GM21786 (cell line): Measurements from ENCODE around the gene C10orf120.

ENCODE experiments used
- ATAC-seq: cut with Tn5 transposase; IDR thresholded peaks from one replicate; pipeline ENCODE4 v1.9.1; 2021; ENCODE audit not compliant: unreplicated experiment

The C10orf120 gene

DNA sequence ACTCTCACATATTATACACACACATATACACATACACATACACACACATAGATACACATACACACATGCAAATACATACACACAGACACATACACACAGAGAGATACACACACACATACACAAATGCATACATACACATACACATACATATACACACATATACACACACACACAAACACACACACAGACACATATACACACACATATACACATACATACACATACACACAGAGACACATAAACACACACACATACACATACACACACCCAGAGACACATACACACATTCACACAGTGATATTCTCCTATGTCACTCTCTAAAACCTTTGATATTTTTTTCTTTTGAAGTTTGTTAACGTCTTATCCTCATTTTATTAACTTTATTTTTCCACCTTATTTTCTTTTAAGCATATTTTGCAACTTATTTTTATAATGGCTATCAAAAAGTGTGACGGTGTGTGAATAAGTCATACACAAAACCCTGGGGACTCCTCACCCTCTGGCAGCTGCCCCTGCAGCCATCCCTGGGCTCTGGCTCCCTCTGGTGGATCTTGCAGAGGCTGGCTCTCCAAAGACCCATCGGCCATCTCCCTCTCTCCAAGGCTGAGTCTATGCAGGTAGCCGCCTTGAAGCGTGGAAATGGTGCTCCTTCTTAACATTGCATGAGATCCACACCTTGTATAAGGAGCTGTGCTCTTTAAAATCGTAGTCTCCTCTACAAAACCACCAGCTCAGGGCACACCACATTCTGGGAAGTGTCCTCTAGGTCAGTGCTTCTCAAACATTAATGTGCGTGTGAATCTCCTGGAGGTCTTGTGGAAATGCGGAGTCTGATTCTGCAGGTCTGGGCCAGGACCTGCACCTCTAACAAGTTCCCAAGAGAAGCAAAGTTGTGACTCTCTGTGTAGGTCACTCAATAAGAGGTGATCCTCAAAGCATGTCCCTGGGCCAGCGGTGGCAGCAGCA is 4.1 kb upstream of the C10orf120 start:
- ATAC-seq, result no peak

DNA sequence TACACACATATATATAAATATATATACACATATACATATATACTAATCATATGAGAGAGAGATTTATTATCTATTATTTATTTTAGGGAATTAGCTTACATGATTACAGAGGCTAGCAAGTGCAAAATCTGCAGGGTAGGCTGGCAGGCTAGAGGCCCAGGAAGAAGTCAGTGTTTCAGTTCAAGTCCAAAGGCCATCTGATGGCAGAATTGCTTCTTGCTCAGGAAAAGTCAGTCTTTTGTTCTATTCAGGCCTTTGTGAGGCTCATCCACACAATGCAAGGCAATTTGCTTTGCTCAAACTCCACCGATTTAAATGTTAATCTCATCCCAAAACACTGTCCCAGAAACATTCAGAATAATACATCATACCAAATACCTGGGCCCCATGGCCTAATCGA is 2.6 kb upstream of the C10orf120 start:
- no peak for ATAC-seq

DNA sequence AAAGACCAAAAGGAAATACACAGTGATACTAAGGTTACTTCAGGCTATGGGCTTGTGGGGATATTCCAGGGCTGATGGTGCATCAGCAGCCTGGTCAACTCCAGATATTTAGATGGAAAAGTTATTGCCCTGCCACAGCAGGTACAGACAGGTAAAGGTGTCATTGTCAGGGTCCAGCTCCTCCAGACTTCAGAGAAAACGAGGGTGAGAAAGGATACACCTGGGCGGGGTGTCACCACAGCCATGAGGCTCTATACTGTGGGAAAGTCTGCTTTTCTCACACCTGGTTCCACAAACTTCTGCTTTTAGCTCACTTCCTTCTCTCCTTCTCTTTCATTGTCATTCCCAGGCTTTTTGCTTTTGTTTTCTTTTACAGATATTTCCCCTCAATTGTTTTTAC is 2.0 kb upstream of the C10orf120 start:
- no peak for ATAC-seq

DNA sequence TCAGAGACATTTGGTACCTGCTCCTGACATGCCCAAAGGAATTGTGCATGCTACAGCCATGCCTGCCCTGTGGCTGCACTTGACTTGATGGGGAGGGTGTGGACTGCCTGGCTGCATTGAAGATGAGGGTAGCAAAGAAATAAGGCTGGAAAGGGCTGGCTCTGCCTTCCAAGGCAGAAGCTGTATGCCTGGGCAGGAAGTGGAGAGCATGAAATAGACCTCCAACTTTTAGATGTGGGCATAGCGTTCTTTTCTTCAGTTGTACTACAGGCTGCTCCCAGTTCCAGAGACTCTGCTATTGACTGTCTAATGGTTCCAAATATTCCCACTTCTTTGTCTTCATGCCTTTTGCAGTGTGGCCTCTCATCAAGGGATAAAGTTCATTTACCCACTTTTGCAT is 3.0 kb downstream of the C10orf120 start:
- no peak for ATAC-seq

DNA sequence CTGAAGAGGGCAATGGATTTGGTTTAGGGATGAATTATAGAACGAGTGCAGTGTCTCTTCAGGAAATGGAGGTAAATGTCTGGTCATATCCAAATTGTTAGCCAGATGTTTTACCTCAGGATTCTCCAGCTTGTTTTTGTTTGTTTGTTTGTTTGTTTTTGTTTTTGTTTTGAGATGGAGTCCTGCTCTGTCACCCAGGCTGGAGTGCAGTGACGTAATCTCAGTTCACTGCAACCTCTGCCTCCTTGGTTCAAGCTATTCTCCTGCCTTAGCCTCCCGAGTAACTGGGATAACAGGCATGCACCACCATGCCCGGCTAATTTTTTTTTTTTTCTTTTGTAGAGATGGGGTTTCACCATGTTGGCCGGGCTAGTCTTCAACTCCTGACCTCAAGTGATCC is 6.9 kb downstream of the C10orf120 start:
- no peak for ATAC-seq

DNA sequence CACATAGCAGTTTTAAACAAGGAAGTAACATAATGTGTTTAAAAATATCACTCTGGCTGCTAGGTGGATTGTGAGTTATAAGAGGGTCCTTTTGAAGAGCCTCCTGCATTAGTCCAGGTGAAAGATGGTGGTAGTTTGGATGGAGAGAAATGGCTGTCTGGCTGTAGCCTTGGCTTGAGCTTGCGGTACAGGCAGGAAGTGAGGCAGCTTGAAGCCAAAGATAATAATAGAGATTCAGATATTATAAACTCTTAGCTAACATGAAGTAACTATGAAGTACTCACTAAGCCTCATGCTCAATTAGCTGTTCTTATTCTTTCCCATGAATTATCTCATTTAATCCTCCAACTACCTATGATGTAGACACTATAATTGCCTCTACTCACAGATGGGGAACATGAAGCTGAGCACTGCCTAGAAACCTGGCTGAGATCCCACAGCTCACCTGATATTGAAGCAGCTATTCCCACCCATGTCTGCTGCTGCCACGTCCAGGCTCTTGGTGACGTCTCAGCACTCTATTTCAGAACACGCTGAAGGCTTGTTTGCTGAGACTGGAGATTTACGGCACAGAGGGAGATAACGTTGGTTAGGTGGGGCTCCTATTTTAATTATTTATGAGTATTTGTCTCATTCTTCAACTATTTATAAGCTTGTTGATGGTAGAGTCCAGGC is 10.4 kb downstream of the C10orf120 start:
- ATAC-seq, result no peak

DNA sequence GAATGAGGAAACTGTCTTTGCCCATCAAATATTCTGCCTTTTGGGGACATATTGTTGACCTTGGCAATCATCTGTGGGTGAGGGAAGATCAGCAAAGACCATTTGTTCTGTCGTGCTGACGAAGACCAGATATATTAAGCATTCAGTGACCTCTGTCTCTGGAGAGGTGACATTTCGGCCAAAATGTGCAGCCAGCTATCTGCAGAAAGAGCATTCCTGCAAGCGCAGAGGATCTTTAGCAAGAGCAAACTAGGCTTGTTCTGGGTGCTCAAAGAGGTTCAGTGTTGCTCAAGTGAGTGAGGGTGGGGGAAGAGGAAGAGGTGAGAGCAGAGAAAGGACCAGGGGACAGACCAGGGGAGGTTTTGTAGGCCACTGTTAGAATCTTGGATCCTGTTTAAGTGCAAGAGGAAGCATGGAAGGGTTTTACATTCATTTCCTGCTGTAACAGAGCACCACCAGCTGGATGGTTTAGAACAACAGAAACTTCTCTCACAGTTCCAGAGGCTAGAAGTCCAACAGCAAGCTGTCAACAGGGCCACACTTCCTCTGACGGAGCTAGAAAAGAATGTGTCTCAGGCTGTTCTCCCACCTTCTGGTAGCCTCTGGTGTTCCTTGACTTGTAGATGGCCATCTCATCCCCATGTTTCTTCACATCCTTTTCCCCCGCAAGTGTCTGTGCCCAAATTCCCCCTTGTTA is 11.2 kb downstream of the C10orf120 start:
- no peak for ATAC-seq

DNA sequence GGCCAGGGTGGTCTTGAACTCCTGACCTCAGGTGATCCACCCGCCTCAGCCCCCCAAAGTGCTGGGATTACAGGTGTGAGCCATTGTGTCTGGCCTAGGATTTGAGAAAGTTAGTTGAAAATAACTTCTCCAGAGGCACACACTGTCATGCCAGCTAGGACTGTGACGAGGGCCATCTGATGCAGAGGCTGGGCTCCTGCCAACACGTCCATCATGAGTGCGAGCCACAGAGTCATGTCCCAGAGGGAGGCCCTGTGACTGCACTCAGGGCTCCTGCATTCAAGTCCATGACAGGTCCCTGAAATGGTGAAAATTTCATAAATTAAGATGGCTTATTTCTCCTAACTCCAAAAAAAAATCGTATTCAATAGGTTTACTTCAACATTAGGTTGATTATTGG is 17.1 kb downstream of the C10orf120 start:
- ATAC-seq, result no peak

DNA sequence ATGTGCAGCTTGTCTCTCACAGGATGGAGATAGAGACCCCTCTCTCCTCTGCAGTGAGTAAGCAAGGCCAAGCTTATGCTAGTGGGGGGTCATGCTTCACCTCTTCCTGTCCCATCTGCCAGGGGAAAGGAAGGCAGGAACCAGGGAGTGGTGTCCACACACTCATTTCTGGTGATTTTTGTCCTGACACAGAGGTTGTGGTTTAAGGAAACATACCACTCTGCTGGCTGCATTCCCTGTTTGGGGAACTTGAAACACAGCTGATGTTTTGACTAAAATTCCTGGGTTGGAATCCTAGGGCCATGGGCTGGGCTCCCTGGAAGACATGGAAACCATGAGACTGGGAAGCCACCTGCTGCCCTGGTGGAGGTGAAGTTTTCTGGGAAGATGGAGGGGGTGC is 21.4 kb downstream of the C10orf120 start:
- no peak for ATAC-seq

DNA sequence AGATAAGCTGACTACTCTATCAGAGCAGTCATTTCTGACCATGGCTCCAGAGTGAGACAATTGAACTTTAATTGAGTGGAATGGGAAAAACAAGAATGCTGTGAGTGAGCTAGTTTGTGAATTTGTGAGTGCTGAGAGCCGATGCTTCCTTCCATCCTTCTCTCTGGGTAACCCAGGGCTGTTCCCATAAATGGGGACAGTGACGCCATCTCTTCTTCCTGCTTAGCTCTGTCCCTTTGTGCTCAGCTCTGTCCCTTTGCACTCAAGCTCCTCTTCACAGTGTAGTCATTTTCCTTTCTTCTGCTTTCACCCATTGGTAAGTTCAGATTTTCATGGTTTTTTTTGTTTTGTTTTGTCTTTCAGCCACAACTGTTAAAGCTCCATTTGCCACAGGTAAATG is 24.4 kb downstream of the C10orf120 start:
- no peak for ATAC-seq

DNA sequence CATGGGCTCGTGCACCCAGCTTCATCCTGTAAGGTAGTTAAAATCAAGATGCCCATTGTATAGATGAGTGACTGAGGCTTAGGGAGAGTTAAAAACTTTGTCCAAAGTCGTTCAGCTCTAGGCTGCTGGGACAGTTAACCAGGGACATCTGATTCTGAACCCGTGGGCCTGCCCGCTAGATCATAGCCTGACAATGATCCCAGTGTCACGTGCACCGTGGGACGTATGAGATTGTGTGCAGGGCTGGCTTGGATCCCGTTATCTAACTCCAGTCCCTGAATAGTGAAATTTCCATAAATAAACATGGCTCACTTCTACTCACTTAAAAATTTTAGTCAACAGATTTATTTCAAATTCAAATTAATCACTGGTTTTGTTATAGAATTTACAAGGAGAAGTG is 24.9 kb downstream of the C10orf120 start:
- ATAC-seq, result no peak

DNA sequence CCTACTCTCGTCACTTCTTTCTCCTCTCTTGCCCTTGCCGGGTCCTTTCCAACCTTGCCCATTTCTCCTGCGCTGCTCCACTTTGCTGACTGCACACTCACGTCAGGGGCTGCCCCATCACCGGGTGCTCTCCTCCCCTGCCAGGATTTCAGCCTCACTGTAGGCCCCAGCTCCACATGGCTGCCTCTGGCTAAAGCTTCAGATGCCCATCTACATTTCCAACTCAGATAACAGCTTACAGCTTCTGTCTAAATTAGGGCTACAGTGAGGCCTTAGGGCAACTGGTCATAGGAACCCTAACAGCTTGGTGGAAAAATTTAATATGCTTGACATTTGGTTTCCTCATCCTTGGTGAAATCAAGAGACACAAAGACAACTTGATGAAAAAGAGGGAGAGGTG is 25.9 kb downstream of the C10orf120 start:
- ATAC-seq, result no peak

DNA sequence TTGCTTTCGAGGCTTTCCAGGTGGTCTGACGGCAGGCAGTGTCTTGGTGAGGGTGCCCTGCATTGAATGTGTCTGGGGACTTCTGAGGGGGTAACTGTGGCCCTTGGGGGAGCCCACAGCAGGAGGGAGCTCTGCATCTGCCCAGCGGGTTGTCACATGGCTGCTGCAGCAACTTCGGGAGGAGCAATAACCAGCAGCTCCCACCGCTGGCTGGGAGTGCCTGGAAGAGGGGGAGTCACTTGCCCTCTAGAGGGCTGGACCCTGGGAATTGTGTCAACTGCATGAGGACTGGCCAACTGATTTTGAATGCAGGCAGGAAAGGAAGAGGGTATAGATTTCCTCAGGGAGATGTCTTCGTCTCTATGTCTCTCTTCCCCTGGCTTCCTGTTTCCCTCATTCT is 26.4 kb downstream of the C10orf120 start:
- no peak for ATAC-seq

DNA sequence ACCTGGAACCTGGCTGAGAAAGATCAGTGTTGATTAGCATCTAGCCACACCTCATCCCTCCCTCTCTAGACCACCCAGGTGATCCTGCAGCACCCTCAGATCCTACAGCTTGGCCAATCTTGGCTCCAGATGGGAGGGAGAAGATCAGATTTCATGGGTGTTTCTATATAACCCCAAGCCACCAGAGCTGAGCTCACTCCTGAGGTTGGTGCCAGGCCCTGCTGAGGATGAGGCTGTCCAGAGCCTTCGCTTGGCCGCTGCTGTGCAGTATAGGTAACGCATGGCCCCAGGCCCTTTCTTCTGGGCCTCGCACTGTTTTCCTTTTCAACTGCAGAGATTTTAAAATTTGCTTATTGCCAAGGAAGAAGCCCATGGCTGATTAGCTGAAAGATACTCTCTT is 27.0 kb downstream of the C10orf120 start:
- no peak for ATAC-seq

DNA sequence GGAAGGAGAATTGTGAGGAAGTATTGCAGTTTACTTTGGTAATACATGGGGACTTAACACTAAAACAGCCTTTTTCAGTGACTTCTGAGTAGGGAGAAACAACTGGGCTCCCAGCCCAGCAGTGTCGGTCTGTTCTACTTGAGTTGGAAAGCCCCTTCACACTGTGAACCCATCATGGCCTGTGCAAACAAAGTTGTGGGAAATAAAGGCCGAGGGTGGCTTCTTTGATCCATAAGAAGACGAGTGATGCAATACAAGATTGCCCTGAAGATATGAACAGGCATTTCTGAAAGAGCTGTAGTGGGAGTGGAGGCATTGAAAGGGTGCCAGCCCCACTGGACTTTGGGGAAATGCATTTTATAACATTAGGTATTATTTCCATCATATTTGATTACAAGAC is 28.3 kb downstream of the C10orf120 start:
- no peak for ATAC-seq

DNA sequence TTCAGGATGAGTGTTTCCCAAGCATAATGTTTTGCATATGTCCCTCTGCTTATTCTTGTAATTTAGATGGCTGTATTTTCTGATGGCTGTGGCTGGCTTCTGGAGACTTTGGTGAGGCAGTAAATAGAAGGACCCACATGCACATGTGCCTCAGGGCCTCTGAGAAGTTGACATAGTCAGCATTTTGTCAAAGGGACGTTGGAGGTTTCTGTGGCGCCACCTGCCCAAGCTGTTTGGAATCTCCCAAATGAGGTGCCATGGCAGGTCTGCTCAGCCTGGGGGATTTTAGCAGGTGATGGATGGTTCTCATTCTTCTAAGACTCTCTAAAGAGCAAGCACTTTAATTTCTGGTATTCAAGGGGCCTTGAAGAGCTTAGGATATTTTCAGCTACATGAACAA is 29.8 kb downstream of the C10orf120 start:
- no peak for ATAC-seq

DNA sequence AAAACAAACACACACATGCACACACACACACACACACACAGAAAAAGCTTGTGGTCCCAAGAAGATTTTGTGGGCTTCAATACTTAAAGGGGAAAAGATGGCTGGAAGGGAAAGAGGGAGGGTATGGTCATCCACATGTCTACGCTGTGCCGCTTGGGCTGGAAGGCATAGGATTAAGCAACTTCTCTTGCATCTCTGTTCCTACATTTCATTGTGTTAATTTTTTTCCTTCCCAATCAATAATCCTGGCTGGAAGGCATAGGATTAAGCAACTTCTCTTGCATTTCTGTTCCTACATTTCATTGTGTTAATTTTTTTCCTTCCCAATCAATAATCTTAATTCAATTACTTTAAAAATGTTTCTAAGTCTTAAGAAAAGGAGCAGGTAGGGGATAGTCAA is 30.6 kb downstream of the C10orf120 start:
- ATAC-seq, result no peak

DNA sequence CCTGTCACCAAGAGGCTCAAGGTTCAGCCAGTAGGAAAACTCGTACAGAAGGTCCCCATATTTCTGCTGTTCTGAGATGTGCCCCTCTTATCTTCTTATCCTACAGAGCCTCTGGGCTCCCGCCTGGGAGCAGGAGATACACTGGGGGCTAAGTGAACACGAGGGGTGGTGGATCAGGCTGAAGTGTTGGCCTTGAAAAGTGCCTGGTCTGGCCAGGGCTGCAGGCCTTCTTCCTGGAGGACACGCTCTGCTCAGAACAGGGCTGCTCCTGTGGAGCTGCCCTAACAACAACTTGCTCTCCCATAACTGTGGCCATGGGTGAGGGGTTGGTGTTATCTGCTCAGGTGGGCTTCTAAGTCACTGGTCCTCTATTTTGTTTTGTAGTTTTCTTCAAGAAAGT is 33.7 kb downstream of the C10orf120 start:
- ATAC-seq, result no peak

DNA sequence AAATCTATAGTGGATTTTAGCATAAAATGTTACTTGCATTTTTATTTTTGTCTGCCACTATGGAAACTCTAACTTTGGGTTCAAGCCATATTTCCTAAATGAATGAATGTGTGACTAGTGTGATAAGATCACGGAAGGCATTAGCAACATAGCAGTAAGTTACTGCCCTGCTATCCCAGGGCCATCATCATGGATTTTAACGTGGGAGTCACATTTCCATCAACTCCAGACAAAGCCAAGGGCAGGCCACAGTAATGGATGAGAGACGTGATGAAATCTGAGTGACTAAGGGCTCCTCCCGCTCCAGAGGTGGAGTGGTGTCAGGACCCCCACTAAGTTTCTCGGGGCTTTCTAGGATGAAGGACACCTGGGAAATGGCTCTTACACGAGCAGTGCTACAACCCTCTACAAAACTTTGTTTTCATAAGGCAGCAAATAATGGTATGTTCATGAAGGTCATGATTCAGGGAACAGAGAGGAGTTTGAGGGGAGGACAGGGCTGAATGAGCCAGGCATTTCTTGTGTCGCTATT is 34.3 kb downstream of the C10orf120 start:
- ATAC-seq, result no peak

DNA sequence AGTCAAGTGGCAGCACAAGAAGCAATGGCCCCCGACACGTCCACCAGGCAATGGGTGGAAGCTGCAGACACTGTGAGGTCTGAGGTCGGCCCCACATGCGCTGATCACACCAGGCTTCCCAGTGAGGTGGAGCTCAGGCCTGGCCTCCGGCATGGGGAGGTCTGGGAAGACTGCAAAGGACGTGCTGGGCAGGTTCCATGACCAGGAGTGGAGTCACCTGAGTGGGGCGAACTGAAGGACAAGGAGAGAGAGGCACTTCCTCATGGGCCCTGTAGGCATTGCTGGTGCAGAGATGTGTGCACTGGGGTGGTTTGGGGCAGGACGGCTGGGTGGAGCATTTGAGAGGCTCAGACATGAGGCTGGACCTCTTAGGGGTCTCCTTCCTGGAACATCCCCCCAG is 35.1 kb downstream of the C10orf120 start:
- ATAC-seq, result no peak

DNA sequence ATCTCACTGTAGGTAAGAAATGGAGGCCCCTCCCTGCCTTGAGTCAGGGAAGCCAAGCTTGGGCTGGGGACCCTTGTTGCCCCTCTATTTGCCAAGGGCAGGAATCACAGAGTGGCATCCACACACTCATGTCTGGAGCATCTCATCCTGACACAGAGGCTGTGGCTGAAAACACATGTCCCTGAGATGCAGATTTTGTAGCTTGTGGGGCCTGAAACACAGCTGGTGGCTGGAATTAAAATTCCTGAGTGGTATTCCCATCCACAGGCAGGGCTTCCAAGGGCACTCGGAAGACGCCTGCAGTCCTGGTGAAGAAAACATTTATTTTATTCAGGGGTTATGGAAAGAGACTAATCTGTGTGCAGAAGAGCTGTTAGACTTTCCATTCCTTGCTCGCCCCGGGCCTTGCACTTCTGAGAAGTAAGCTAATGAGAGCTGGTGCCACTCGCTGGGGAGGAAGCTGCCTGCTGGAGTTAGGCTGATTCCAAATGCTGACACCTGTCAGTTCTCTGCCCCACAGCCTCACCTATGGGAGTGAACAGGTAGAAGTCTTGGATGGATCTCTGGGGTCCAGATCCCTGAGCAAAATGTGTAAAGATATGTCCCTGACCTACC is 36.0 kb downstream of the C10orf120 start:
- ATAC-seq, result no peak
